ENCODE measurements around the gene KSR1.

- TF ChIP-seq, protein P1, sequence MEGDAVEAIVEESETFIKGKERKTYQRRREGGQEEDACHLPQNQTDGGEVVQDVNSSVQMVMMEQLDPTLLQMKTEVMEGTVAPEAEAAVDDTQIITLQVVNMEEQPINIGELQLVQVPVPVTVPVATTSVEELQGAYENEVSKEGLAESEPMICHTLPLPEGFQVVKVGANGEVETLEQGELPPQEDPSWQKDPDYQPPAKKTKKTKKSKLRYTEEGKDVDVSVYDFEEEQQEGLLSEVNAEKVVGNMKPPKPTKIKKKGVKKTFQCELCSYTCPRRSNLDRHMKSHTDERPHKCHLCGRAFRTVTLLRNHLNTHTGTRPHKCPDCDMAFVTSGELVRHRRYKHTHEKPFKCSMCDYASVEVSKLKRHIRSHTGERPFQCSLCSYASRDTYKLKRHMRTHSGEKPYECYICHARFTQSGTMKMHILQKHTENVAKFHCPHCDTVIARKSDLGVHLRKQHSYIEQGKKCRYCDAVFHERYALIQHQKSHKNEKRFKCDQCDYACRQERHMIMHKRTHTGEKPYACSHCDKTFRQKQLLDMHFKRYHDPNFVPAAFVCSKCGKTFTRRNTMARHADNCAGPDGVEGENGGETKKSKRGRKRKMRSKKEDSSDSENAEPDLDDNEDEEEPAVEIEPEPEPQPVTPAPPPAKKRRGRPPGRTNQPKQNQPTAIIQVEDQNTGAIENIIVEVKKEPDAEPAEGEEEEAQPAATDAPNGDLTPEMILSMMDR (IDR thresholded peaks at IDR 0.05), result no peak
- no peak for TF ChIP-seq POLR2A (IDR thresholded peaks at IDR 0.05)
These were observed 25.8 kb upstream of the KSR1 start for GRCh38 chr17:27430383-27430840.

Measured in uterus (tissue), 2 donors.